K562 (cell line): ENCODE data around the gene NUCKS1. TPM values are rescaled to one million over a fixed set of nuclear protein-coding genes. Genes with fewer than 3 reads are reported as not detected.
A peak's percentile ranks its signal among the peaks of the same experiment; 100 is the strongest.

Source experiments
- ARID3B ChIP-seq: fragments of 250-450 bp; sonication (Bioruptor Pico); IDR thresholded peaks from 2 replicates; pipeline ENCODE4 v1.4.0; 2020; ENCODE audit warnings: borderline replicate concordance
- CEBPG ChIP-seq, 3 experiments: fragments of 200-800 bp in 1 of 3; sonication (Bioruptor generic) in 1 of 3; sonication (generic) in 1 of 3; formaldehyde crosslinking in 1 of 3; IDR thresholded peaks in 2 of 3; conservative IDR thresholded peaks in 1 of 3; 2 replicates each; pipeline versions ENCODE4 v1.6.1 to v1.8.0; 2016 to 2022; ENCODE audit warnings: missing compliant biosample characterization in 2 of 3, missing genetic modification characterization in 2 of 3, mild to moderate bottlenecking in 1 of 3, missing genetic modification reagents in 1 of 3
- GABPA ChIP-seq: fragments of 200-800 bp; sonication (Bioruptor generic); conservative IDR thresholded peaks from 2 replicates; pipeline ENCODE4 v1.6.1; 2016; ENCODE audit warnings: low read depth, missing genetic modification characterization, missing compliant biosample characterization
- HCFC1 ChIP-seq: IDR thresholded peaks from 2 replicates; pipeline ENCODE4 v1.6.1; 2012; ENCODE audit warnings: low read depth, low read length, improper control_type of control experiment
- HSF4 ChIP-seq: fragments of 250-450 bp; sonication (Bioruptor Pico); IDR thresholded peaks from 2 replicates; pipeline ENCODE4 v2.1.2; 2022; ENCODE audit warnings: mild to moderate bottlenecking, moderate library complexity, borderline replicate concordance
- KDM4B ChIP-seq, 2 experiments: fragments of 450-650 bp in 1 of 2; sonication (generic) in 1 of 2; IDR thresholded peaks; 2 replicates each; pipeline ENCODE4 v1.6.1; 2016 to 2017; ENCODE audit warnings: borderline replicate concordance in 2 of 2, antibody characterized with exemption in 1 of 2, low read depth in 1 of 2, mild to moderate bottlenecking in 1 of 2
- NR0B1 ChIP-seq: fragments of 450-650 bp; IDR thresholded peaks from one replicate; pipeline ENCODE4 v1.6.1; 2018; ENCODE audit warnings: mild to moderate bottlenecking, moderate library complexity; ENCODE audit not compliant: partially characterized antibody
- REST ChIP-seq, 2 experiments: fragments of 450-650 bp; formaldehyde crosslinking in 1 of 2; IDR thresholded peaks; 2 replicates each; pipeline versions ENCODE4 v1.4.0 to v1.6.1; 2014 to 2020; ENCODE audit warnings: mild to moderate bottlenecking in 2 of 2, borderline replicate concordance in 1 of 2, low read depth in 1 of 2
- SAFB ChIP-seq: fragments of 200-400 bp; formaldehyde crosslinking; IDR thresholded peaks from 2 replicates; pipeline ENCODE4 v1.6.1; 2017; ENCODE audit warnings: low read depth, low read length, borderline replicate concordance
- STAT6 ChIP-seq: sonication (generic); formaldehyde crosslinking; IDR thresholded peaks from 2 replicates; pipeline ENCODE4 v1.8.1; 2023; ENCODE audit warnings: mild to moderate bottlenecking, missing genetic modification reagents
- TEAD2 ChIP-seq: fragments of 450-650 bp; IDR thresholded peaks from 2 replicates; pipeline ENCODE4 v1.6.1; 2016; ENCODE audit warnings: missing genetic modification characterization, control low read depth, missing compliant biosample characterization
- polyA plus RNA-seq, 8 experiments: library from polyadenylated mRNA; depleted of rRNA in 4 of 8; stranded (reverse) in 5 of 8; unstranded in 3 of 8; fragments of >200 nt; fragmentation: Nextera tagmentation in 2 of 8; fragmentation: Illumina TruSeq in 1 of 8; extraction: Ambion mirVana in 2 of 8; extraction: Trizol in 1 of 8; gene quantifications; 2 replicates each; pipeline versions ENCODE4 v1.2.1 to v1.2.3, GENCODE V29; 2011 to 2014; ENCODE audit warnings: inconsistent platforms in 1 of 8, missing spikeins in 1 of 8
- total RNA-seq, 7 experiments: library from RNA; depleted of rRNA in 6 of 7; stranded (reverse); fragments of >200 nt in 6 of 7; fragmentation: Illumina TruSeq in 2 of 7; extraction: Trizol in 2 of 7; gene quantifications; 2 replicates each; pipeline versions ENCODE4 v1.2.1 to v1.2.3, GENCODE V29; 2011 to 2021; ENCODE audit warnings: low replicate concordance in 1 of 7

The NUCKS1 gene
- total and polyA plus RNA-seq, 9 of the 15 experiments (the other 6 are each of a cell fraction or from before 2014, with no cell fraction given), result 66.7 to 244 (median 149) TPM

- TF ChIP-seq NR0B1 (no peak), GABPA (no peak), HCFC1 (peak; percentile 100), REST (IDR thresholded peaks at IDR 0.05; ENCODE audit: borderline replicate concordance) (peak; percentile 68), REST (CRISPR knock-in tag; IDR thresholded peaks at IDR 0.05; ENCODE audit: low read depth) (peak; percentile 74), STAT6 (CRISPR knock-in tag) (no peak), SAFB (no peak), TEAD2 (no peak), CEBPG (CRISPR knock-in tag; IDR thresholded peaks at IDR 0.05) (no peak), CEBPG (tag; conservative IDR thresholded peaks at IDR 0.05 in 1 of 2, IDR thresholded peaks at IDR 0.05 in 1 of 2) (no peak), ARID3B (CRISPR knock-in tag) (0 out of 2 replicates have a peak, but pooled peaks have one; percentile 13), KDM4B (IDR thresholded peaks at IDR 0.05; ENCODE audit: borderline replicate concordance in 2 of 2, low read depth in 1 of 2) (peak in 1 of 2 experiments; percentile 67; a peak in 1 of 4 replicates), HSF4 (no peak)
Observed at GRCh38 chr1:205775015-205775716, 25.2 kb upstream of the NUCKS1 start, which contains the start of gene RAB29 (continued).
